ENCODE results near the gene KRTDAP.
"Not testable (repeated sequence)": the region's sequence is repeated elsewhere in the genome, so short reads cannot be mapped to it uniquely, and the experiment has no call there.

KRTDAP gene

GRCh38 chr19:35484252-35485036, 5.8 kb downstream of the KRTDAP start:
- no peak for DNase-seq (ENCODE audit: low read depth)

GRCh38 chr19:35483089-35483488, 7.2 kb downstream of the KRTDAP start:
- no peak for DNase-seq (ENCODE audit: low read depth)

- no peak for DNase-seq (ENCODE audit: low read depth)
Measured at GRCh38 chr19:35478794-35479677, 11.2 kb downstream of the KRTDAP start.

- no peak for DNase-seq (ENCODE audit: low read depth)
Measured at GRCh38 chr19:35476149-35476548, 14.1 kb downstream of the KRTDAP start.

- DNase-seq (ENCODE audit: low read depth) = not testable (repeated sequence)
Measured at GRCh38 chr19:35474594-35474993, 15.7 kb downstream of the KRTDAP start.

- DNase-seq (ENCODE audit: low read depth) = no peak
Measured at GRCh38 chr19:35474104-35474503, 16.2 kb downstream of the KRTDAP start.

GRCh38 chr19:35471946-35472345, 18.3 kb downstream of the KRTDAP start:
- no peak for DNase-seq (ENCODE audit: low read depth)

DNA sequence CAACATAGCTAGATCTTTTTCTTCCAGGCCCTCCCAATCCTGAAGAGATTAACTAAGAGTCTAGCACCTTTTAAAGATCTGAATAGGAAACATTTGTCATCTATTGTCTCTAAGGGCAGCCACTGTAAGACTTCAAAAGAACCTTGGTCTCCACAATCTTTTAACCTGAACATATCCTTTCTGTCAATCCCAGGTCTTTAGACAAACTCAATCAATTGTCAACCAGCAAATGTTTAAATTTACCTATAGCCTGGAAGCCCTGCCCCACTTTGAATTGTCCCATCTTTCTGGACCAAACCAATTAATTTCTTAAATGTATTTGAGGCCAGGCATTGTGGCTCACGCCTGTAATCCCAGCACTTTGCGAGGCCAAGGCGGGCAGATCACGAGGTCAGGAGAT, 19.2 kb downstream of the KRTDAP start:
- DNase-seq (ENCODE audit: low read depth) = not testable (repeated sequence)

- no peak for DNase-seq (ENCODE audit: low read depth)
Measured at GRCh38 chr19:35470128-35470527, 20.1 kb downstream of the KRTDAP start.

DNA sequence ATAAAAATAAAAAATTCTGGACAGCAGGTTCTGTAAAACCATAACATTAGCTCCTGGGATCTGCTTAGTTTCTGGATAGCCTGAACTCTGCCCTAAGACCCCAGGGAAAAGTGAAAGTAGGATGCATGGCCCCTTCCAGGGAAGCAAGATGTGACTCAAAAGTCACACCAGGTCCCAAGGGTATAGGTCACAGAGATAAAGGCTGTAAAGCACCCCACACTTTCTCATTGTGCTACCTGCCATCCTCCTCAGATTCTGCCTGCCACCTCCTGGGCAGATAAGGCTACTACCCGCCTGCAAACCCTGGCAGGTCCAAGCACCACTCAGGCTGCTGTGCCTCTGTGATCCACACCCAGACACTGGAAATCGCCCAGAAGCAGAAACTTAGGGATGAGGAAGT, 21.6 kb downstream of the KRTDAP start:
- DNase-seq (ENCODE audit: low read depth) = peak; percentile 2

DNA sequence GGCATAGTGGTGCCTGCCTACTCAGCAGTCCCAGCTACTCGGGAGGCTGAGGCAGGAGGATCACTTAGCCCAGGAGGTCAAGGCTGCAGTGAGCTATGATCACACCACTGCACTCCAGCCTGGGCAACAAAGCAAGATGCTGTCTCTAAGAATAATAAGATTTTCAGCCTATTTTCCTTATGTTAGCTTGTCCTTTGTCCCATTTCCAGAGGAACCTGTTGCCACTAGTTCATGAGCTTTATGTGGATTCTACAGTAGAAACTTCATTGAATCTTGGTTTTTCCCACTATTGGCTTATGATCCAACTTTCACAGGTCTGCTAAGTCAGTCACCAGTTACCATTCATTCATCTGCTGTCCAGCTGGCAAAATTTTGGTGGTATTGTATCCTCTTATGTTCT, 24.0 kb downstream of the KRTDAP start:
- no peak for DNase-seq (ENCODE audit: low read depth)

GRCh38 chr19:35462956-35463355, 27.3 kb downstream of the KRTDAP start:
- not testable (repeated sequence) for DNase-seq (ENCODE audit: low read depth)

DNA sequence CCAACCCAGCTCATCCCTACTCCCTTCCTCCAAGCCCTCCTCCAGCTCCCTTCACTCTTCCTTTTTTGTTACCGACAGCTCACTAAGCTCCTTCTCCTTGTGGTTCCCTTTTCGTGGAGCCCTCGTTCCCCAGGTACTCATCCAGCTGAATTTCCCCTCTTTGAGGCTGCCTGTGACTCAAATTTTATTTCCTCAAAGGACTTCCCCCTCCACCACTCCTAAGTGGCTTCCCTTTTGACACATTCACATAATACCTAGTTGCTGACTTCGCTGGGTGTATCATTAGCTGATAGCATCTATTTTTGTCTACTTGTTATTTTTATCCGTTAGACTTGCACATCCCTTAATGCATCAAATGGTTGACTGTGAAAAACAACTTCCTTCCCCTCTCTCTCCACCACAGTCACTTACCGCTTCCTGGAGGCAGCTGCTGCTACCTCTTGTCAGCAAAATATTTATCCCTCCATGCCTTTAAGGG, 27.7 kb downstream of the KRTDAP start:
- no peak for DNase-seq (ENCODE audit: low read depth)

DNA sequence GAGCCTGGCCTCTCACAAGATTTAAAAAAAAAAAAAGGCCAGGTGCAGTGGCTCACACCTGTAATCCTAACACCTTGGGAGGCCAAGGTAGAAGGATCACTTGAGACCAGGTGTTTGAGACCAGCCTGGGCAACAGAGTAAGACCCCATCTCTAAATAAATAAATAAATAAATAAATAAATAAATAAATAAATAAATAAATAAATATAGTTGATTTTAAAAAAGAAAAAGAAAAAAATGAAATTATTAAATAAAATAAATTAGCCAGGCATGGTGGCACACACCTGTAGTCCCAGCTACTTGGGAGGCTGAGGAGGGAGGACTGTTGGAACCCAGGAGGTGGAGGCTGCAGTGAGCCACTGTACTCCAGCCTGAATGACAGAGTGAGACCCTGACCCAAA, 28.5 kb downstream of the KRTDAP start:
- not testable (repeated sequence) for DNase-seq (ENCODE audit: low read depth)

GRCh38 chr19:35461060-35461459, 29.2 kb downstream of the KRTDAP start:
- DNase-seq (ENCODE audit: low read depth) = no peak

DNA sequence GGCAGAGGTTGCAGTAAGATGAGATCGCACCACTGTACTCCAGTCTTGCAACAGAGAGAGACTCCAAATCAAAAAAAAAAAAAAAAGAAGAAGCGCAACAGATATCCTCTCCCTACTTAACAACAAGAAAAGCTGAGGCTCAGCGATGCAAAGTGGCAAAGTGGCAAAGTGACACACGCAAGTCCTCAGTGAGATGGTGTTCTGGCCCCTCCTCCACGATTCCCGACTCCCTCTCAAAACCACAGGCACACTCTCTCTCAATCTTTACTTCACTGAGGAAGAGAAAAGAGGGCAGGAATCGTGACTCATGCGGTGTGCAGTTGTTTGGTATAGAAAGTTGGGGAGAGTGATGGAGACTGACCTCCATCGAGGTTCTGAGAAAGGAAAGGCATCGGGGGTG, 29.7 kb downstream of the KRTDAP start:
- DNase-seq (ENCODE audit: low read depth) = no peak

GRCh38 chr19:35459414-35460082, 30.7 kb downstream of the KRTDAP start:
- no peak for DNase-seq (ENCODE audit: low read depth)

DNA sequence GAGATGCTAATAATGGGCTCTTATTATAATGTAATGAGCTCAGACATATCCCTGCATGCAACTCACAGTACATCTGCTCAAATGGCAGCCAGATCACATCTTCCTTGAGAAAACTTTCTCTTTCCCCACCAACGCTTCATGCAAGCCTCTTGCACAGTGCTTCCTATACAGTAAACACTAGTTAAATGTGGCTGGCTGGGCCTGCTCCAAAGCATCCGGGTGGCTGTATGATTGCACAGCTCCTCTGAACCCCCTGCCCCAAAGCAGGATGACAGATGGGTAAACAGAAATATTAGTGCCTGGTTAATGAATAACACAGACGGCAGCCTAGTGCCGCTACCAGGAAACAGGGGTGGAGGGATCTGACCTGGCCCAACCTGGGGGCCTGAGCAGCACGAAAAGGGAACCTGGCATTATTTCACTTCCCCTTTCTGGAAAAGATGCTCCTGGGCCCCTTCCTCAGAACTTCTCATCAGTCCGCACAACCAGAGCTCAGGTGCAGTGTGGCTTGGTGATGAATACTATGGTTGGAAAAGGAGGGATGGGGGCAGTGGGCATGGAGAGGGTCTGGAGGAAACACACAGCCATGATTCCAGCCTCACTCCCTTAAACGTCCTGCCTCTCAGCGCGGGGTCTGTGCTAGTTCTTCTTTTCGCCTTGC, 31.4 kb downstream of the KRTDAP start:
- no peak for DNase-seq (ENCODE audit: low read depth)

DNA sequence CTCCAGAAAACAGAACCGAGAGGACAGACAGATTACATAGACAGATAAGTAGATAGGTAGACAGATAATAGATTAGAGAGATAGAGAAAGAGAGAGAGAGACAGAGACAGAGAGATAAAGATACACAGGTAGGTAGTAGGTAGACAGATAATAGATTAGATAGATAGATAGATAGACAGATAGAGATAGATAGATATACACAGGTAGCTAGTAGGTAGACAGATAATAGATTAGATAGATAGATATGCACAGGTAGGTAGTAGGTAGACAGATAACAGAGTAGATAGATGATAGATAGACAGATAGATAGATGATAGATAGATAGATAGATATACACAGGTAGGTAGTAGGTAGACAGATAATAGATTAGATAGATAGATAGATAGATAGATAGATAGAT, 32.1 kb downstream of the KRTDAP start:
- no peak for DNase-seq (ENCODE audit: low read depth)

DNA sequence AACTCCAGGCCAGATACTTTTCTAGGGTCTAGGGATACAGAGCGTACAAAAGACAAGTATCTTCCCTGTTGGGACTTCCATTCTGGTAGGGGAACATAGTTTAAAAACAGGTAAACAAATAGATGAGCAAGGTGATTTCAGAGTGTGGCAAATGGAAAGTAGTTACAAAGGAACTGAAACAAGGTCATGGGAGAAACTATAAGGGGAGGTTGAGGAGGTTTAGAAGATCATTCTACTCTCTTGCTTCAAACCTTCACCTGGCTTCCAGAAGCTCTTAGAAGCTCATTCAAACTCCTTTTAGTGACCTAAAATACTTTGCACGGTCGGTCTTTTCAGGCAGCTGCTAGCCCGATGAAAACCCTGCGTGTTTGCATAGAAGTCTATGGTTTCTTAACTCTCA, 33.1 kb downstream of the KRTDAP start:
- no peak for DNase-seq (ENCODE audit: low read depth)

DNA sequence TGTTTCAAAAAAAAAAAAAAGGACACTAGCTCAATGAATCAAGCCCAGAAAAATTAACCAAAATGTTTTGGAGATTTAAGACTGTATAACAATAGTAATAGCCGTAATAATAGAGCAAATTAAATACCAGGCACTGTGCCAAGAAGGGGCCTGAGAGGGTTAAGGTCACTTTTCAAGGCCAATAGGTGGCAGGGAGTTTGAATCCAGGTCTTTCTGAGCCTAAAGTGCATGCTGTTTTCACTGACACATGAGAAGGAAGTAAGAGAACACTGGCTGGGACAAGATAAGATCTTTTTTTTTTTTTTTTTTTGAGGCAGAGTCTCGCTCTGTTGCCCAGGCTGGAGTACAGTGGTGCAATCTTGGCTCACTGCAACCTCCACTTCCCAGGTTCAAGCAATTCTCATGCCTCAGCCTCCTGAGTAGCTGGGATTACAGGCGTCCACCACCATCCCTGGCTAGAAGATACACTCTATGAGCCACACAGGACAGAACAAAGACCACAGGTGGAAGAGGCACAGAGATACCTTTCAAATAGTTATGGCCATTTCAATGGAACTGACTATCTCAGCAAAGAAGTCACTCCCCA, 34.6 kb downstream of the KRTDAP start:
- no peak for DNase-seq (ENCODE audit: low read depth)

- no peak for DNase-seq (ENCODE audit: low read depth)
Measured at GRCh38 chr19:35454663-35455062, 35.6 kb downstream of the KRTDAP start.
